Thoracic aorta (tissue), 2 donors: ENCODE results near the gene STX7. TPM values are rescaled to one million over a fixed set of nuclear protein-coding genes. Genes with fewer than 3 reads are reported as not detected.

Experiments used
- ATAC-seq: fragments of 150-250 bp; one replicate; pipeline ENCODE4 v1.8.0; 2017; ENCODE audit warnings: low read depth; ENCODE audit not compliant: insufficient number of reproducible peaks, low FRiP score
- DNase-seq: peaks from one replicate; pipeline ENCODE4 v3.0.0-alpha.2; 2020; ENCODE audit warnings: low spot score
- H3K27ac ChIP-seq, 2 donors: fragments of 200-600 bp; sonication (generic); 1 replicate in 1 of 2; 2 replicates in 1 of 2; pipeline ENCODE4 v1.5.1; 2016; ENCODE audit warnings: mild to moderate bottlenecking in 2 of 2, moderate library complexity in 2 of 2
- H3K27me3 ChIP-seq: fragments of 200-600 bp; sonication (generic); replicated peaks from 2 replicates; pipeline ENCODE4 v1.6.0; 2016; ENCODE audit warnings: mild to moderate bottlenecking; ENCODE audit not compliant: insufficient read depth
- H3K36me3 ChIP-seq: fragments of 200-600 bp; sonication (generic); one replicate; pipeline ENCODE4 v1.5.1; 2016
- H3K4me1 ChIP-seq, 2 donors: fragments of 200-600 bp; sonication (generic); 1 replicate in 1 of 2; 2 replicates in 1 of 2; pipeline versions ENCODE4 v1.5.1 to v1.6.0; 2016; ENCODE audit warnings: low read depth in 2 of 2, mild to moderate bottlenecking in 1 of 2; ENCODE audit not compliant: control insufficient read depth in 1 of 2
- H3K4me3 ChIP-seq: fragments of 200-600 bp; sonication (generic); 2 replicates; pipeline ENCODE4 v1.5.1; 2016; ENCODE audit warnings: mild to moderate bottlenecking
- H3K9me3 ChIP-seq: fragments of 200-600 bp; sonication (generic); 2 replicates; pipeline ENCODE4 v1.5.1; 2016
- CTCF ChIP-seq: fragments of 200-600 bp; sonication (generic); IDR thresholded peaks from one replicate; pipeline ENCODE4 v1.5.1; 2019; ENCODE audit warnings: antibody characterized with exemption
- total RNA-seq, 2 donors: library from RNA; depleted of rRNA; stranded (reverse); fragments of >200 nt; gene quantifications; one replicate each; pipeline versions ENCODE4 v1.1.0 to v1.2.3, GENCODE V29; 2016

The STX7 gene
- total RNA-seq, 2 donors from 2014 or later = 46.2 to 64.0 TPM

- H3K4me3 ChIP-seq = no peak overlapping the region
- H3K27me3 ChIP-seq = no peaks in the 10 kb centered on the region
- TF ChIP-seq CTCF = no peak
- DNase-seq (no peak), ATAC-seq (no peak)
- H3K27ac ChIP-seq = no peak overlapping the region
- H3K4me1 ChIP-seq = no peaks in the 10 kb centered on the region
- H3K36me3 ChIP-seq = no peaks in the 10 kb centered on the region
- H3K9me3 ChIP-seq = no peaks in the 10 kb centered on the region
These were observed 101.6 kb downstream of the STX7 start for GRCh38 chr6:132411296-132411695.

- Histone ChIP-seq H3K27ac (no peak overlapping the region), H3K4me3 (no peak overlapping the region), H3K27me3 (no peaks in the 10 kb centered on the region), H3K9me3 (no peaks in the 10 kb centered on the region), H3K36me3 (no peaks in the 10 kb centered on the region), H3K4me1 (no peaks in the 10 kb centered on the region)
- ATAC-seq = no peak
- no peak for TF ChIP-seq CTCF
- no peak for DNase-seq
These were observed 102.1 kb downstream of the STX7 start for GRCh38 chr6:132410830-132411229.

GRCh38 chr6:132405143-132405915, 107.6 kb downstream of the STX7 start:
- DNase-seq (no peak), ATAC-seq (no peak)
- Histone ChIP-seq H3K4me3 (no peak overlapping the region), H3K27ac (no peak overlapping the region), H3K4me1 (peaks cover 0 to 15% of the 10 kb centered on the region in 2 donors), H3K9me3 (no peaks in the 10 kb centered on the region), H3K27me3 (no peaks in the 10 kb centered on the region), H3K36me3 (no peaks in the 10 kb centered on the region)
- no peak for TF ChIP-seq CTCF

- Histone ChIP-seq H3K27me3 (no peaks in the 10 kb centered on the region), H3K4me1 (peaks cover 0 to 15% of the 10 kb centered on the region in 2 donors), H3K9me3 (no peaks in the 10 kb centered on the region), H3K36me3 (no peaks in the 10 kb centered on the region), H3K27ac (no peak overlapping the region), H3K4me3 (no peak overlapping the region)
- no peak for TF ChIP-seq CTCF
- no peak for ATAC-seq
- DNase-seq = no peak
These were observed 108.2 kb downstream of the STX7 start for GRCh38 chr6:132404736-132405135.

- no peaks in the 10 kb centered on the region for H3K9me3 ChIP-seq
- no peaks in the 10 kb centered on the region for H3K36me3 ChIP-seq
- no peak for TF ChIP-seq CTCF
- H3K27me3 ChIP-seq = no peaks in the 10 kb centered on the region
- H3K4me3 ChIP-seq = no peak overlapping the region
- peaks cover 0 to 15% of the 10 kb centered on the region in 2 donors for H3K4me1 ChIP-seq
- no peak for ATAC-seq
- H3K27ac ChIP-seq = no peak overlapping the region
- no peak for DNase-seq
These were observed 108.6 kb downstream of the STX7 start for GRCh38 chr6:132404330-132404729.
